ENCODE measurements around the gene GPR63.

GPR63 gene

GRCh38 chr6:96837081-96837971, at the start of gene GPR63:
GPR63 (minus strand) TSS chr6:96837477; CDS start chr6:96799731, 37,746 bp downstream.
- DNase-seq (ENCODE audit: low spot score): peak; percentile 75

GRCh38 chr6:96886519-96886918, 49.2 kb upstream of the GPR63 start:
- no peak for DNase-seq (ENCODE audit: low spot score)

GRCh38 chr6:96885187-96885631, 47.9 kb upstream of the GPR63 start:
- peak; percentile 23 for DNase-seq (ENCODE audit: low spot score)

GRCh38 chr6:96878143-96878542, 40.9 kb upstream of the GPR63 start:
- DNase-seq (ENCODE audit: low spot score): no peak

- DNase-seq (ENCODE audit: low spot score): no peak
Measured at GRCh38 chr6:96876886-96877545, 39.7 kb upstream of the GPR63 start.

GRCh38 chr6:96872976-96873375, 35.7 kb upstream of the GPR63 start:
- DNase-seq (ENCODE audit: low spot score): no peak

GRCh38 chr6:96865055-96865405, 27.8 kb upstream of the GPR63 start:
- DNase-seq (ENCODE audit: low spot score): no peak

- no peak for DNase-seq (ENCODE audit: low spot score)
Measured at GRCh38 chr6:96864216-96865054, 27.2 kb upstream of the GPR63 start.

- no peak for DNase-seq (ENCODE audit: low spot score)
Measured at GRCh38 chr6:96862560-96862959, 25.3 kb upstream of the GPR63 start.

- DNase-seq (ENCODE audit: low spot score): no peak
Measured at GRCh38 chr6:96861588-96861987, 24.3 kb upstream of the GPR63 start.

- DNase-seq (ENCODE audit: low spot score): no peak
Measured at GRCh38 chr6:96856856-96857255, 19.6 kb upstream of the GPR63 start.

GRCh38 chr6:96853083-96853482, 15.8 kb upstream of the GPR63 start:
- no peak for DNase-seq (ENCODE audit: low spot score)

GRCh38 chr6:96852605-96853004, 15.3 kb upstream of the GPR63 start:
- no peak for DNase-seq (ENCODE audit: low spot score)

GRCh38 chr6:96851858-96852257, 14.6 kb upstream of the GPR63 start:
- no peak for DNase-seq (ENCODE audit: low spot score)

- DNase-seq (ENCODE audit: low spot score): no peak
Measured at GRCh38 chr6:96849615-96850014, 12.3 kb upstream of the GPR63 start.

GRCh38 chr6:96844530-96844929, 7.3 kb upstream of the GPR63 start:
- DNase-seq (ENCODE audit: low spot score): no peak

GRCh38 chr6:96841345-96841744, 4.1 kb upstream of the GPR63 start:
- no peak for DNase-seq (ENCODE audit: low spot score)

GRCh38 chr6:96836631-96837080, 621 bp downstream of the GPR63 start:
- no peak for DNase-seq (ENCODE audit: low spot score)

- DNase-seq (ENCODE audit: low spot score): no peak
Measured at GRCh38 chr6:96834070-96834469, 3.2 kb downstream of the GPR63 start.

GRCh38 chr6:96832780-96833179, 4.5 kb downstream of the GPR63 start:
- no peak for DNase-seq (ENCODE audit: low spot score)

- DNase-seq (ENCODE audit: low spot score): no peak
Measured at GRCh38 chr6:96826865-96827264, 10.4 kb downstream of the GPR63 start.

GRCh38 chr6:96823743-96824142, 13.5 kb downstream of the GPR63 start:
- no peak for DNase-seq (ENCODE audit: low spot score)
